Kidney (tissue), 14 donors: ENCODE measurements around the gene RNF180. TPM values are rescaled to one million over a fixed set of nuclear protein-coding genes. Genes with fewer than 3 reads are reported as not detected.

ENCODE experiments used
- DNase-seq, 5 donors: peaks; one replicate each; pipeline ENCODE4 v3.0.0-alpha.2; 2013 to 2020
- FAIRE-seq: peaks from 2 replicates; lab custom pipeline; 2012; peaks lifted over from hg19 to GRCh38; lab: Jason Lieb, UNC
- H3K27ac ChIP-seq, 2 donors: one replicate each; pipeline ENCODE4 v1.7.0; 2013; ENCODE audit warnings: low read depth in 2 of 2, low read length in 2 of 2, inconsistent platforms in 1 of 2
- H3K27me3 ChIP-seq: one replicate; pipeline ENCODE4 v1.7.1; 2013; ENCODE audit warnings: low read length, inconsistent platforms; ENCODE audit not compliant: control insufficient read depth, insufficient read depth
- H3K36me3 ChIP-seq, 3 donors: one replicate each; pipeline versions ENCODE4 v1.7.0 to v1.7.1; 2013; ENCODE audit warnings: low read length in 3 of 3, control low read depth in 1 of 3, inconsistent platforms in 1 of 3; ENCODE audit not compliant: insufficient read depth in 3 of 3, control insufficient read depth in 2 of 3
- H3K4me1 ChIP-seq, 3 donors: one replicate each; pipeline versions ENCODE4 v1.7.0 to v1.7.1; 2013; ENCODE audit warnings: low read length in 3 of 3, inconsistent platforms in 1 of 3, low read depth in 1 of 3; ENCODE audit not compliant: control insufficient read depth in 2 of 3, insufficient read depth in 2 of 3
- H3K4me3 ChIP-seq, 3 donors: one replicate each; pipeline versions ENCODE4 v1.7.0 to v1.8.1; 2013; ENCODE audit warnings: low read length in 3 of 3, control low read depth in 1 of 3, inconsistent platforms in 1 of 3
- H3K9ac ChIP-seq, 3 donors: one replicate each; pipeline versions ENCODE4 v1.7.0 to v1.7.1; 2013; ENCODE audit warnings: low read length in 3 of 3, control low read depth in 1 of 3, inconsistent platforms in 1 of 3
- H3K9me3 ChIP-seq, 3 donors: one replicate each; pipeline versions ENCODE4 v1.7.0 to v1.7.1; 2013; ENCODE audit warnings: low read length in 3 of 3, control low read depth in 1 of 3, inconsistent platforms in 1 of 3; ENCODE audit not compliant: control insufficient read depth in 2 of 3, insufficient read depth in 1 of 3
- CTCF ChIP-seq: IDR thresholded peaks from 3 replicates; pipeline ENCODE4 v1.5.1; 2012; ENCODE audit warnings: mild to moderate bottlenecking, moderate library complexity, borderline replicate concordance; ENCODE audit not compliant: insufficient read depth; ENCODE audit errors: extremely low read depth
- intact Hi-C: fragments of 100-400 bp; cut with DNase I; formaldehyde crosslinking; loops from one replicate; pipeline ENCODE4 v1.11.1; 2022
- polyA plus RNA-seq: library from polyadenylated mRNA; stranded (reverse); fragments of 350-450 nt; fragmentation: Illumina TruSeq; extraction: RNeasy Lipid Tissue Mini Kit (QIAGEN cat#74804); gene quantifications from one replicate; pipeline ENCODE4 v1.2.3, GENCODE V29; 2014; ENCODE audit warnings: low read depth, low replicate concordance; ENCODE audit not compliant: insufficient read depth
- total RNA-seq: library from RNA; stranded (reverse); fragmentation: NEBNext Ultra II Directional; extraction: Animal tissue kit (Norgen Biotek cat#: 25700); gene quantifications from one replicate; pipeline ENCODE4 v1.2.1, GENCODE V29; 2021
- donor health status: control.
- donor health status: control.
- donor health status: control.
- donor health status: control.
- donor health status: control.
- donor health status: DM: yes; HTN: yes; CAD: no.
- donor health status: Normal renal cell carcinoma (clear cell type).

RNF180 gene
- total and polyA plus RNA-seq, 2 donors from 2014 or later = 3.8 to 23.0 TPM

GRCh38 chr5:64201996-64202395, 36.4 kb downstream of the RNF180 start:
- TF ChIP-seq CTCF = no peak
- intact Hi-C loops = loop anchor here (10.0 kb wide), 1 partner anchor 57 kb away; no protein-coding TSS in a partner anchor
- Histone ChIP-seq H3K4me1 (no peaks in the 10 kb centered on the region), H3K36me3 (no peaks in the 10 kb centered on the region), H3K9ac (no peak overlapping the region), H3K4me3 (no peak overlapping the region), H3K9me3 (no peaks in the 10 kb centered on the region), H3K27ac (no peak overlapping the region), H3K27me3 (no peaks in the 10 kb centered on the region)
- no peak for DNase-seq
- no peak for FAIRE-seq

- intact Hi-C loops = loop anchor here (10.0 kb wide), 1 partner anchor 62 kb away; no protein-coding TSS in a partner anchor
- DNase-seq (no peak), FAIRE-seq (no peak)
- Histone ChIP-seq H3K27me3 (no peaks in the 10 kb centered on the region), H3K27ac (no peak overlapping the region), H3K9me3 (no peaks in the 10 kb centered on the region), H3K9ac (no peak overlapping the region), H3K4me3 (no peak overlapping the region), H3K4me1 (no peaks in the 10 kb centered on the region), H3K36me3 (no peaks in the 10 kb centered on the region)
- no peak for TF ChIP-seq CTCF
Measured at GRCh38 chr5:64206653-64207052, 41.0 kb downstream of the RNF180 start.

- H3K4me1 ChIP-seq = no peaks in the 10 kb centered on the region
- DNase-seq (peak in 2 of 5 donors; percentile 29 to 42), FAIRE-seq (peak; percentile 96)
- no peaks in the 10 kb centered on the region for H3K9me3 ChIP-seq
- TF ChIP-seq CTCF = peak; percentile 28
- H3K36me3 ChIP-seq = no peaks in the 10 kb centered on the region
- intact Hi-C loops = loop anchor here (10.0 kb wide), 1 partner anchor 63 kb away; no protein-coding TSS in a partner anchor
- H3K27me3 ChIP-seq = no peaks in the 10 kb centered on the region
- H3K27ac ChIP-seq = no peak overlapping the region
- H3K4me3 ChIP-seq = no peak overlapping the region
- no peak overlapping the region for H3K9ac ChIP-seq
Measured at GRCh38 chr5:64207978-64208377, 42.3 kb downstream of the RNF180 start.

GRCh38 chr5:64209353-64209752, 43.7 kb downstream of the RNF180 start:
- no peak for TF ChIP-seq CTCF
- DNase-seq (no peak), FAIRE-seq (no peak)
- no peak overlapping the region for H3K27ac ChIP-seq
- H3K36me3 ChIP-seq = peaks cover 0 to 4% (median 0%) of the 10 kb centered on the region in 3 donors
- intact Hi-C loops = loop anchor here (10.0 kb wide), 1 partner anchor 65 kb away; no protein-coding TSS in a partner anchor
- H3K9ac ChIP-seq = no peak overlapping the region
- no peak overlapping the region for H3K4me3 ChIP-seq
- H3K27me3 ChIP-seq = no peaks in the 10 kb centered on the region
- H3K4me1 ChIP-seq = no peaks in the 10 kb centered on the region
- H3K9me3 ChIP-seq = no peaks in the 10 kb centered on the region
